Left cardiac atrium (tissue), 4 donors: ENCODE measurements around the gene RANBP9. TPM values are rescaled to one million over a fixed set of nuclear protein-coding genes. Genes with fewer than 3 reads are reported as not detected.

ENCODE experiments used
- ATAC-seq, 2 donors: fragments of 200-7000 bp; cut with Tn5 transposase; one replicate each; pipeline ENCODE4 v1.9.1; 2020; ENCODE audit warnings: mild to moderate bottlenecking in 2 of 2, moderate library complexity in 2 of 2
- DNase-seq: peaks from one replicate; pipeline ENCODE4 v3.0.0-alpha.2; 2020
- intact Hi-C, 2 donors: fragments of 100-400 bp; cut with DNase I; formaldehyde crosslinking; loops; one replicate each; pipeline versions ENCODE4 v1.14.1 to v1.15.1; 2022 to 2023
- total RNA-seq, 2 donors: library from RNA; stranded (reverse); fragmentation: NEBNext Ultra II Directional; extraction: Animal tissue kit (Norgen Biotek cat#: 25700); gene quantifications; one replicate each; pipeline ENCODE4 v1.2.1, GENCODE V29; 2021
- donor health status: DM: no; HTN: yes; CAD: no.
- donor health status: DM: no; HTN: yes; CAD: no; lungs with severe emphysema.
- donor health status: DM: yes; HTN: yes; CAD: no.
- donor health status: Dilated cardiomyopathy.

RANBP9 gene
- total RNA-seq, 2 donors from 2014 or later: 27.3 to 33.1 TPM

DNA sequence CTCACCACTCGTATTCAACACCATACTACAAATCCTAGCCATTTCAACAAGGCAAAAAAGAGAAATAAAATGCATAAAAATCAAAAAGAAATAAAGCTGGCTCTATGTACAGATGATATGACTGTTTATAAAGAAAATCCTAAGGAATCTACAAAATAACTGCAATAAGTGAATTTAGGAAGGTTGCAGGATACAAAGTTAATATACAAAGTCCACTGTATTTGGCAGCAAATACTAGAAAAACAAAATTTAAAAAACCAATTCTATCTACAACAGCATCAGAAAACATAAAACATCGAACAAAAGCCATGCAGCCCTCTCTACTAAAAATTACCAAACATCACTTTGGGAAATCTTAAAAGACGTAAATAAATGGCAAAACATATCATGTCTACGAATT lies 47.6 kb downstream of the RANBP9 start:
- intact Hi-C loops: no loop called here
- DNase-seq: no peak
- ATAC-seq: no peak

DNA sequence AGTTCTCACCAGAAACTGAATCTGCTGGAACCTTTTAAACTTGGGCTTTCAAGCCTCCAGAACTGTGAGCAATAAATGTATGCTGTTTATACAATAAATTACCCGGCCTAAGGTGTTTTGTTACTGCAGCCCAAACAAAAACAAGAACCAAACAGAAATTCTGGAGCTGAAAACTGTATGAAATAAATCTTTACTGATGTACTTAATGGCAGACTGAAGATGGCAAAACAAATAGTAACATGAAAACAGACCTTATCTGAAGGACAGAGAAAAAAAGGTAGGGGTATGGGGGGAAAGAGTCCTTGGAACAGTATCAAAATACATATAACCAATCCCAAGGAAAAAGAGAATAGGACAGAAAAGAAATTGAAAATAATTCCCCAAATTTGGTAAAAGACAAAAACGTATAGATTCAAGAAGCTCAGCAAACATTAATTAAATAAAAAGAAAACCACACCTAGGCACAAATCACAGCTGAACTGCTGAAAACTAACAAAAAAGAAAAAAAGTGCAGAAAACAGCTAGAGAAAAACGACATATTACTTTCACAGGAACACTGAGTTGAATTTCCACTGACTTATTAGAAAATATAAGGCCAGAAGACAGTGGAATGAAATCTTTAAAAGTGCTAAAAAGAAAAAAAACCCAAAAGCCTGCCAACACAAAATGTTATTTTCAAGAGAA lies 48.8 kb downstream of the RANBP9 start:
- intact Hi-C loops: no loop called here
- ATAC-seq (no peak), DNase-seq (no peak)

- intact Hi-C loops: no loop called here
- no peak for DNase-seq
- no peak for ATAC-seq
Measured at GRCh38 chr6:13661647-13662046, 50.0 kb downstream of the RANBP9 start.

GRCh38 chr6:13660893-13661292 lies 50.7 kb downstream of the RANBP9 start:
- ATAC-seq (no peak), DNase-seq (no peak)
- intact Hi-C loops: no loop called here

DNA sequence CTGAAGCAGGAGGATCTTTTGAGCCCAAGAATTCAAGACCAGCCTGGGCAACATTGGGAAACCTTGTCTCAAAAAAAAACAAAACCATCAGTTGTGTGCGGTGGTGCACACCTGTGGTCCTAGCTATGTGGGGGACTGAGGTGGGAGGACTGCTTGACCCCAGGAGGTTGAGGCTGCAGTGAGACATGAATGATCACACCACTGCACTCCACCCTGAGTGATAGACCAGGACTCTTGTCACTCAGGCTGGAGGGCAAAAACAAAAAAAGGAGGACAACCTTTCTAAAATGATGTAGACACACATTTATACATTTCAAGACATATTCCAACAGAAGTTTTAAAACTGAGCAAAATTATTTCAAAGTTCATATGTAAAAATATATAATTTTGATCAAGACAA lies 51.4 kb downstream of the RANBP9 start:
- intact Hi-C loops: no loop called here
- no peak for DNase-seq

GRCh38 chr6:13655700-13656099 lies 55.9 kb downstream of the RANBP9 start:
- ATAC-seq: no peak
- intact Hi-C loops: no loop called here
- no peak for DNase-seq

More for the DNA sequence above, 51.4 kb downstream of the RANBP9 start:
- no peak for ATAC-seq

GRCh38 chr6:13654496-13654895 lies 57.1 kb downstream of the RANBP9 start:
- ATAC-seq (no peak), DNase-seq (no peak)
- intact Hi-C loops: no loop called here

GRCh38 chr6:13653296-13653695 lies 58.3 kb downstream of the RANBP9 start:
- intact Hi-C loops: no loop called here
- DNase-seq (no peak), ATAC-seq (no peak)

GRCh38 chr6:13649393-13649792 lies 62.2 kb downstream of the RANBP9 start:
- intact Hi-C loops: no loop called here

GRCh38 chr6:13648850-13649249 lies 62.8 kb downstream of the RANBP9 start:
- no peak for ATAC-seq
- no peak for DNase-seq
- intact Hi-C loops: no loop called here

More at GRCh38 chr6:13649393-13649792, 62.2 kb downstream of the RANBP9 start:
- ATAC-seq (no peak), DNase-seq (no peak)

GRCh38 chr6:13643125-13643524 lies 68.5 kb downstream of the RANBP9 start:
- no peak for ATAC-seq
- intact Hi-C loops: no loop called here
- DNase-seq: no peak

DNA sequence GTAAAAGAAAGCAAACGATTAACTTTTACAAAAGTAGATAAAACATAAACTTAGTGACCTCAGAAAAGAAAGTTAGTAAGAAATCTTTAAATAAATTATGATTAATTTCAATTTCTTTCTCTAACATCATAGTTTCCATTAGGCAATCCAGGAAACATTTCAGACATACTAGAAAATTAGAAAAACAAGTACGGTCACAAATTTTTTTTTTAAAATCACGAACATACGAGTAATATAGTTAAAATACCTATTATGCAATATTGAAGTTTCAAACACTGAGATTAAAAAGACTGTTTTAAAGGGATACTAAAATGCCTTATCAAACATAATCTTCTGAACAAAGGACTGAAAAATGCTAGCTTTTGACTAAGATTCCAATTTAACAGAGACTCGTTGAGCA lies 70.3 kb downstream of the RANBP9 start:
- DNase-seq (no peak), ATAC-seq (no peak)
- intact Hi-C loops: no loop called here

- intact Hi-C loops: loop anchor here in 1 of 2 donors (10.0 kb wide), 1 partner anchor 66 kb away; no protein-coding TSS in a partner anchor
- ATAC-seq (no peak), DNase-seq (no peak)
Measured at GRCh38 chr6:13638626-13639025, 73.0 kb downstream of the RANBP9 start.

- ATAC-seq (no peak), DNase-seq (no peak)
- intact Hi-C loops: loop anchor here in 1 of 2 donors (10.0 kb wide), 1 partner anchor 67 kb away; no protein-coding TSS in a partner anchor
Measured at GRCh38 chr6:13638014-13638413, 73.6 kb downstream of the RANBP9 start.

GRCh38 chr6:13635948-13636658 lies 75.5 kb downstream of the RANBP9 start:
- DNase-seq (no peak), ATAC-seq (no peak)
- intact Hi-C loops: loop anchor here in 1 of 2 donors (10.0 kb wide), 1 partner anchor 69 kb away; no protein-coding TSS in a partner anchor

GRCh38 chr6:13633343-13633742 lies 78.3 kb downstream of the RANBP9 start:
- ATAC-seq: no peak
- intact Hi-C loops: loop anchor here in 1 of 2 donors (10.0 kb wide), 1 partner anchor 71 kb away; no protein-coding TSS in a partner anchor

DNA sequence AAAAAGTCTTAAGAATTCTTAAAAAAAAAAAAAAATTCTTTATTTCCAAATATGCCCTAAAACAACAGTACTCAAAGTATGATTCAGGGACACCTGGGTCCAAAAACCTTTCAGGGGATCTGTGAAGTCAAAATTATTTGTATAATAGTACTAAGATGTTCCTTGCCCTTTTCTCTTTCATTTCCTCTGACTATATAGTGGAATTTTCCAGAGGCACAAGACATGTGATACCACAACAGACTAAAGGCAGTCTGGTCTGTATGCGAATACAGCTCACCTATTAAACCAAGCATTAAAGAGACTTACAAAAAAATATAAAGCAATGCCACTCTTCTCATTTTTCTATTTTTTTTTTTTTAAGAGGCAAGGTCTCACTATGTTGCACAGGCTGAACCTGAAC lies 81.1 kb downstream of the RANBP9 start:
- DNase-seq (no peak), ATAC-seq (no peak)
- intact Hi-C loops: loop anchor here in 1 of 2 donors (10.0 kb wide), 1 partner anchor 74 kb away; no protein-coding TSS in a partner anchor

More at GRCh38 chr6:13633343-13633742, 78.3 kb downstream of the RANBP9 start:
- no peak for DNase-seq

- no peak for DNase-seq
- ATAC-seq: no peak
- intact Hi-C loops: loop anchor here (10.0 kb wide), 2 partner anchors 75 to 135 kb away; no protein-coding TSS in a partner anchor
Measured at GRCh38 chr6:13629459-13630116, 82.0 kb downstream of the RANBP9 start.

DNA sequence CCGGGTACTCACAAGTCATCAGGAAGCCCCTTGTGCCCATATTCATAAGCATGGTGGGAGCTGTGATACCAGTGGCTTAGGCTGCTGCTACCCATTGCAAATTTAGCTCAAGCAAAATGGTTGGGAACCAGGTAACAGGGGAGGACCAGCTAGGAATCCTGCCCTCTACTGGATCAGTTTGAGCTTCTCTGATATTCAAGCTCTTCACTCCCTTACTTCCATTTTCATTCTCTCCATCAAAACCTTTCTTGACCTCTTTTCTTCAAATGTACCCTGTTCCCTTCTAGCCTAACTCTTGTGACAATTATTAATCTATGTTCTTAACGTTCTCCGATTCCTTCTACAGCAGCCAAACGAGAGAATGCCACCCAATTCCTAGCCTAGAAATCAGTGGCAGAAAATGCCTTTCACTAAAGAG lies 86.8 kb downstream of the RANBP9 start:
- ATAC-seq: peak in 1 of 2 donors; percentile 51
- no peak for DNase-seq
- intact Hi-C loops: loop anchor here in 1 of 2 donors (10.0 kb wide), 1 partner anchor 140 kb away; no protein-coding TSS in a partner anchor

GRCh38 chr6:13617066-13617465 lies 94.6 kb downstream of the RANBP9 start:
- intact Hi-C loops: loop anchor here in 1 of 2 donors (10.0 kb wide), 1 partner anchor 88 kb away; no protein-coding TSS in a partner anchor
- ATAC-seq: no peak
- DNase-seq: no peak
